OCI-M2 (cell line): ENCODE measurements around the gene NAT16.
"Not testable (repeated sequence)": the region's sequence is repeated elsewhere in the genome, so short reads cannot be mapped to it uniquely, and the experiment has no call there.

Source experiments
- DNase-seq: peaks from one replicate; lab custom pipeline; 2025; ENCODE audit not compliant: unreplicated experiment; lab: John Stamatoyannopoulos, UW

NAT16 gene

DNA sequence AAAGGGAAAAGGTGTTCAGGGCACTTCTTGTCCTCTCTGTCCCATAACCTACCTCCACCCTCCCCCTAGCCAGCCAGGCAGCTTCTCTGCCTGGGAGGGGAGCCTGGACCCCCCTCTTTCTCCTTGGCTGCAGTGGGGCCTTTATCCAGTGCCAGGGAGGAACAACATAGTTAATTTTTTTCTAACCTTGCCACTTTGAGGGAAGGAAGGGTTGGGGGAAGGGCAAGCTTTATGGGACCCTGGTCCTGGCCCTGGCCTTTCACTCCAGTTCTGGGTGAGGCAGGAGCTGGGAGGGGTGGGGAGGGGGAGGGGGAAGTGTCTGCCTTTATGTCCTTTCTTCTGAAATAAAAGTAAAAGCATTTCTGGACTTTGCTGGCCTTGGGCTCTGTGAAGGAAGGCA, 19.2 kb downstream of the NAT16 start:
- DNase-seq, result no peak

DNA sequence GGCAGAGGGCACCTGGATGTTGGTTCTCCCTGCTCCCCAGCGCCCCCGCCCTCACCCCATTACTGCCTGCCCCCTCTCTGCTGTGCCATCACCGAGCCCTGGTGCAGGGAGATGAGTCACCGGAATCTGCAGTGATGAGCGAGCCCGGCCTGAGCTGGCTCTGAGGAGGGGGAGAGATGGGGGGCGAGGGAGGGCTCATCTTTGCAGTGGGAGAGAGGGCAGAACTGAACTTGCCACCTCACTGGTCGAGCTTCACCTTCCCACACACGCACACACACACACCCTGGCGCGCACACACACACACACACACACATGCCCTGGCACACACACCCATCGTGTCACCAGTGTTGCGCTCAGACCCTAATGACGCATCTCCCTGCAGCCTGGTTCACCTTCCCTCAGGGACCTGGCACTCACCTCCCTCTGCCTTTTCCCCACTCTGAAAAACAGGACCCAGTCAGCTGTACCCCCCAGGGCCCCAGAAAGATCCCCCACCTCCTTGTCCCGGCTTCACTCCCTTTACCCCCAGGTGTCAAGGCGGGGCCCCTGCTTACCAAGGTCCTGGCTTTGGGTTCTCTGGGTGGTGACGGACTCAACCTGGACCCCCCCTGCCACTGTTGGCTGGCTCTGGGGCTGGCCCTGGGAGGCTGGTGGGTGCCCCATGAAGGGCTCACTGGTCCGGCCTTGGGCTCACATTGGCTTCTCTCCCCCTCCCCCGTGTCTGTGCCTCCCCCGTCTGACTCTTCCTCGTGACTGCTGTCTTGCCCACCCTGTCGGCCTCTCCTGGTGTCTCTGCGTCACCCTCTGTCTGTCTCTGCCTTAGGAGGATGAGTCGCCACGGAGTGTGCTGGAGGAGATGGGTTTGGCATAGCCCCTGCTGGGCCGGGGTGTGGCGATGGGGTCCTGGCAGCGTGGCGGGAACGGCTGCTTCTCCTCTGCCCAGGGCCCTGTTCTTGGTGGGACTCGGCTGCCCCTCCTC, 20.1 kb downstream of the NAT16 start:
- DNase-seq, result no peak

DNA sequence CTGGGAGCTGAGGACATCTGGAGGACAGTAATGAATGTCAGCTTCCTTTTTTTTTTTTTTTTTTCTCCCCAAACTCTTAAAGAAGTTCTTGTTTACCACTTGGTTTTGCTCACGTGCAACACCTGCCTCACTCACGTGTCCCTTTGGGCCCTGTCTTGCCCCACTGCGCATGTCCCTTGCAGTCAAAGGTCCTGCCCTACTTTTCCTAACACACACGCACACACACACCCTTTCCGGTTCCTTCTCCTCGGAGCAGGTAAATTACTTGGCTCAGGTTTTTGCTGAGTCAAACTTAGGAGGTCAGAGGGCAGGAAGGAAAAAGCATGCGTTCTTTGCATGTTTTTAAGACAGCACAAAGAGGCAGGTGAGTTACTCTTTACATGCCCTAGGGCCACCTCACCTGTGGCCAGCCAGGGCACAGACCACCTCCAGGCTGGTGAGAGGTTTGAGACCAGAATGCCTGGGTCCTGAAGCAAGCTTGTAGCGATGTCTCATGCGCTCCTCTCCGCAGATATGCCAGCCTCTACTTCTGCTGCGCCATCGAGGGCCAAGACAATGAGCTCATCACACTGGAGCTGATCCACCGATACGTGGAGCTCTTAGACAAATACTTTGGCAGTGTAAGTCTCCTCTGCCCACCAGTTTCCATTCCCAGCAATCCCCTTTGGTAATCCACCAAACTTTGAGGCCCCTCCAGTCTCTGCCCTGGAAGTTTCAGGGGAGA, 23.1 kb downstream of the NAT16 start:
- no peak for DNase-seq

DNA sequence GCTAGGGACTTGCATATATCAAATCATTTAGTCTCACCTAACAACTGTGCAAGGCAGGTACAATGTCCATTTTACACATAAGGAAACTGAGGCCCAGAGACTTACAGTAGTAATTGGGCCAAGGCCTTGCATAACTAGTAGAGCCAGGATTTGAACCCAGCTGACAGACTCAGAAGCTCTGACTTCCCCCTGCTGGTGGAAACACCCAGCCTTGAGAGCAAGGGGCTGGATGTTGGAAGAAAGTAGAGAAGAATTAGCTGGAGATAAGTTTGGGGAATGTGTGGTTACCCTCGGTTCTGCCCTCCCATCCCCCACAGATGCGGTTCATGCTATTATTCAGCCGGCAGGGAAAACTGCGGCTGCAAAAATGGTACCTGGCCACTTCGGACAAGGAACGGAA, 23.8 kb downstream of the NAT16 start:
- DNase-seq, result no peak

DNA sequence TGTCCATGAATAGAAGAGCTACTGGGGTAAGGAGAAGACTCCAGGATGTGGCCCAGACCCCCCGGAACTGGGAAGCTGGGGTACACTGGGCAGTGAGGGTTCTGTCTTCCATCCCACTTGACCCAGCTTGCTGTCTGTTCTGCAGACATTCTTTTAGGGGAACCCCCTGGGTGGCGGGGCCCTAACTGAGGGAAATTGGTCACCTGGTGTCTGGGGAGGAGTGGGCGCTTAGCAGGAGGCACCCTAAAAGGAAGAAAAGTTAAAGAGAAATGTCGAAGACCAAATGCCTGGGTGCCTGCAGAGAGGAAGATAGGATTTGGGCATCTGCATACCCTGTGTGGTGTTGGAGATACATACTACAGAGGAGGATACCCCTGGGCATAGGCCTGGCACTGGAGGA, 24.8 kb downstream of the NAT16 start:
- DNase-seq, result no peak

DNA sequence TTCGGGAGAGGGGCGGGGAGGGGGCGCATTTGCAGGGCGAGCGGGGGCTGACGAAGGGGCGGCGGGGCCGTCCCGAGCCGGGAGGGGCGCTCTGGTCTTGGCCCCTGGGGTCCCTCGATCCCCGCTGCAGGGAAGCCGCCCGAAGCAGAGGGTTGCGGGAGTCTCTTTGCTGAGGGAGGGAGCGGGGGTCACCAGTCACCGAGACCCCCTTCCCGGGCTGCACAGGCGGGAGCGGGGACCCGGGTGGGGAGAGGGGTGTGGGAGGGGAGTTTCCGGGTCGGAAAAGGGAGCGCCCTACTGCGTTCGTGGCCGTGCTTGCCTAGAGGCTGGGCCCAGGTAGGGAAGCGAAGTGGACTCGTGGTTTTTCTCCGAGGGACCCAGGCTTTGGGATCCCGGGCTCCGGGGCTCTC, 25.4 kb downstream of the NAT16 start:
- DNase-seq, result no peak

DNA sequence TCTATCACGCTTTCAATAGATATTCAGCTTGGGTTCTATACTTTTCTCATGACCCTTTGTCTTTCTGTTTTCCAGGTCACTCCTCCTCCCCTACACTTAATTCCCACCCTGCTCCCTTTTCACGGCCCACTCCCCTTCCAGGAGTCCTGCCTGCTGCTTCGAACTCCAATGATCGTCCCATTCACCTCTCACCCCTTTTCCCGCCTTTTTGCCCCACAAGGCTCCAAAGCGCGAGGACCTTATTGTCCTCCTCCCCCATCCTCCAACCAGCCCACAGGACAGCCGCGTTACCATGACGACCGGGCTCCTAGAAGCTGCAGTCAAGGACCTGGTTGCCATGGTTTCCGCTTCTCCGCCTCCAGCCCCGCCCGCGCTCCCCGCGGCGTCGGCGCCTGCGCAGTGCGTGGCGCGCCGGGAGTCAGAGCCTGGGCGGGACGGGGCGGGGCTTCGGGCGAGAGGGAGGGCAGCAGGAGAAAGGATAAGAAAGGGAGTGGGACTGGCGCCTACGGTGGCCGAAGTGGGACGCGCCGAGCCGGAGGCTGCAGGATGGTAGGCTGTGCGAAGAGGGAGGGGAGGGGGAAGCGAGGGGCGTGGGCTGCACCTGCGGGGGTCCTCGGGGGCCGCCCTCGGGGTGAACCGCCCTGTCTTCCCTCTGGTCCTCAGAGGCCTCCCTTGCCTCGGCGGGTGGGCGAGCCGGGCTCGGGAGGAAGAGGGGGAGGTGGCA, 26.0 kb downstream of the NAT16 start, which contains the start of gene AP1S1:
Gene AP1S1 (plus strand): TSS at position 508 of the 724 bp plus-strand sequence. CDS start 39 bp downstream, at position 547.
- DNase-seq, result no peak

DNA sequence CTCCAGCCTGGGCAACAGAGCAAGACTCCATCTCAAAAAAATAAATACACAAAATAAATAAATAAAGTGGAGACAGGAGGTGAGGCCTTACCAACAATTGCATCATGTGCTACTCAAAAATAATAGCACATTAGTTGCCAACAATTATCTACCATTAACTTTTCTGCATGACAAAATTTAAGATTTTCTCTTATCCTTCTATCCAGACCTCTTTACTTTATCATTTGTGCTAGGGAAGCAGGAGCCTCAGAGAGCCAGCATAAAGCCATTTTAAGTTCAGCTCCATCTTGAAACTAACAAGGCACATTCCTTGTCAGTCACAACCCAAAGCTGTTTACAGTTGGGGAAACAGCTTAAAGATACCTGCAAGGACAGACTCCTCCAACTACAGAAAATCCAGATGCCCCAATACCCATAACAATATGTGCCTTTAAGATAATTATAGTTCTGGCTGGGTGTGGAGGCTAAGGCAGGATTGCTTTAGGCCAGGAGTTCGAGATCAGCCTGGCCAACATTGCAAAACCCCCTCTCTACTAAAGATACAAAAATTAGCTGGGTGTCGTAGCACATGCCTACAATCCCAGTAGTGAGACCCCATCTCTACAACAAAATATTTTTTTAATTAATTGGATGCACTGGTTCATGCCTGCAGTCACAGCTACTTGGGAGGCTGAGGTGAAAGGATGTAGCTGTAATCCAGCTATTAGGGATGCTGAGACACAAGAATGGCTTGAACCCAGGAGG, 28.0 kb downstream of the NAT16 start:
- no peak for DNase-seq

DNA sequence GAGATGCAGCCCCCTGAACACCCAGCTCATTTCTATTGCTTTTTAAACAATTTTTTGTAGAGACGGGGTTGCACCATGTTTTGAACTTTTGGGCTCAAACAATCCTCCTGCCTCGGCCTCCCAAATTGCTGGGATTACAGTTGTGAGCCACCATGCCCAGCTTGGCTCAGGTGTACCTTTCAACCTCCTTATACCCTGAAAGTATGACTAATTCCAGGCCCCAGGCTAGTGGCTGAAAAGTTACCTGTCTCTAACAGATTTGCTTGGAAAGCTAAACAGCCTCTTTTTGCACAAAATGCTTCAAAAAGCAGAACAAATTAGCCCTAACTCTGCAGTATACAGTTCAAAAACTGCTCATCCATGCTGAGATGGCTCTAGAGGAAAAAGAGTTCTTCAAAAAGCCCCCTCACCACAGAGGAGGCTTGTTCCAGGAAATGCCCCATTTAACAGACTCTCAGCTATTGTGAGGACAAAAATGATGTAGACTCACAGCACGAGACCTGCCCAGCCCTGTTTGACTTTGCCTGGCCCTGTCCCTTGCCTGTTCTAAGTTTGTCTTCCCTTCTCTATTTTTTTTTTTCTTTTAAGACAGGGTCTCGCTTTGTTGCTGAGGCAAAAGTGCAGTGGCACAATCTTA, 39.2 kb downstream of the NAT16 start:
- DNase-seq, result no peak

DNA sequence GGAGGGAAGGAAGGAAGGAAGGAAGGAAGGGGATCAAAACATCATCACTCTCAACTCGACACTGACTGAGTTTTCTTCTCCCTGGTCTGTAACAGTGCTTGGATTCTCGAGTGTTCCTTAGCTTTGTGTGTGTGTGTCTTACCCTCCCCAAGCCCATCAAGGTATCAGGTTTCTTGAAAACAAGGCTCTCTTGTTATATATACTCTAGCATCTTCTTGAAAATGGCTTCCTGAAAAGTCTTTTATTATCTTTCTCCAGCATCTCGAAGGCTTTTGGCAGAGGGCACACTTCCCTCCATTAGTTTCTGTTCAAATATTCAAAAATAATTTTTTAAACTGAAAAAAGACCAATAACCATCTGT, 39.8 kb downstream of the NAT16 start:
- DNase-seq, result no peak

DNA sequence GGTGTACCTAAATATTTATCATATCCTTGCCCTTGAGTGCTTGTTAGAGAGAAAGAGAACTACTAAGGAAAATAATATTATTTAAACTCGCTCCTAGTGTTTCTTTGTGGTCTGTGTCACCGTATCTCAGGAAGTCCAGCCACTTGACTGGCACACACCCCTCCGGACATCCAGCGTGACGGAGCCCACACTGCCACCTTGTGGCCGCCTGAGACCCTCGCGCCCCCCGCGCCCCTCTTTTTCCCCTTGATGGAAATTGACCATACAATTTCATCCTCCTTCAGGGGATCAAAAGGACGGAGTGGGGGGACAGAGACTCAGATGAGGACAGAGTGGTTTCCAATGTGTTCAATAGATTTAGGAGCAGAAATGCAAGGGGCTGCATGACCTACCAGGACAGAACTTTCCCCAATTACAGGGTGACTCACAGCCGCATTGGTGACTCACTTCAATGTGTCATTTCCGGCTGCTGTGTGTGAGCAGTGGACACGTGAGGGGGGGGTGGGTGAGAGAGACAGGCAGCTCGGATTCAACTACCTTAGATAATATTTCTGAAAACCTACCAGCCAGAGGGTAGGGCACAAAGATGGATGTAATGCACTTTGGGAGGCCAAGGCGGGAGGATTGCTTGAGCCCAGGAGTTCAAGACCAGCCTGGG, 41.8 kb downstream of the NAT16 start:
- DNase-seq, result peak; percentile 60

DNA sequence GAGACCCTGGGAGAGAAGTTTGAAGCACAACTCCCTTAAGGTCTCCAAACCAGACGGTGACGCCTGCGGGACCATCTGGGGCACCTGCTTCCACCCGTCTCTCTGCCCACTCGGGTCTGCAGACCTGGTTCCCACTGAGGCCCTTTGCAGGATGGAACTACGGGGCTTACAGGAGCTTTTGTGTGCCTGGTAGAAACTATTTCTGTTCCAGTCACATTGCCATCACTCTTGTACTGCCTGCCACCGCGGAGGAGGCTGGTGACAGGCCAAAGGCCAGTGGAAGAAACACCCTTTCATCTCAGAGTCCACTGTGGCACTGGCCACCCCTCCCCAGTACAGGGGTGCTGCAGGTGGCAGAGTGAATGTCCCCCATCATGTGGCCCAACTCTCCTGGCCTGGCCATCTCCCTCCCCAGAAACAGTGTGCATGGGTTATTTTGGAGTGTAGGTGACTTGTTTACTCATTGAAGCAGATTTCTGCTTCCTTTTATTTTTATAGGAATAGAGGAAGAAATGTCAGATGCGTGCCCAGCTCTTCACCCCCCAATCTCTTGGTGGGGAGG, 42.4 kb downstream of the NAT16 start:
- no peak for DNase-seq

DNA sequence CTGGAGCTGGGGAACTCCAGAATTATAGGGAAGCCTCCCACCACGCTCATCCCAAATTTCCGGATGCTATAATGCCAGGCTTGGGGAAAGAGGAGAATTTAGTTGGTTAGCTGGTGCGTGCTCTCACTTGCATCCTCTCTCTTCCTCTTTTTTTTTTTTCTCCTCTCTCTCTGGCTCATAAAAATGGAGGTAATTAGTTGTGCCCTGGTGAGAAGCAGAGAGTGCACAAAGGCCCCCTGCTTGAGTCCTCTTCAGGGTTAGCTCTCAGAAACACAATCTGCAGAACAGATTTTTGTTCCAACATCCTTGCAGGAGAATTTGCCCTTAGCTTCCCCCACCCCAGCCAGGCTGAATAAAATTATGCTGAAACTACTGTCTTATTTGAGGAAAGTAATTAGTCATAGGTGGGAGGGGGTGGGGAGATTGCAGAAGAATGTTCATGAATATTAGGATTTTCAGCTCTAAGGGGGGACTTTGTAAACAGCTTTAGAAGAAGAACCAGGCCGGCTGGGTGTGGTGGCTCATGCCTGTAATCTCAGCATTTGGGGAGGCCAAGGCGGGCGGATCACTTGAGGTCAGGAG, 45.6 kb downstream of the NAT16 start:
- DNase-seq, result no peak

DNA sequence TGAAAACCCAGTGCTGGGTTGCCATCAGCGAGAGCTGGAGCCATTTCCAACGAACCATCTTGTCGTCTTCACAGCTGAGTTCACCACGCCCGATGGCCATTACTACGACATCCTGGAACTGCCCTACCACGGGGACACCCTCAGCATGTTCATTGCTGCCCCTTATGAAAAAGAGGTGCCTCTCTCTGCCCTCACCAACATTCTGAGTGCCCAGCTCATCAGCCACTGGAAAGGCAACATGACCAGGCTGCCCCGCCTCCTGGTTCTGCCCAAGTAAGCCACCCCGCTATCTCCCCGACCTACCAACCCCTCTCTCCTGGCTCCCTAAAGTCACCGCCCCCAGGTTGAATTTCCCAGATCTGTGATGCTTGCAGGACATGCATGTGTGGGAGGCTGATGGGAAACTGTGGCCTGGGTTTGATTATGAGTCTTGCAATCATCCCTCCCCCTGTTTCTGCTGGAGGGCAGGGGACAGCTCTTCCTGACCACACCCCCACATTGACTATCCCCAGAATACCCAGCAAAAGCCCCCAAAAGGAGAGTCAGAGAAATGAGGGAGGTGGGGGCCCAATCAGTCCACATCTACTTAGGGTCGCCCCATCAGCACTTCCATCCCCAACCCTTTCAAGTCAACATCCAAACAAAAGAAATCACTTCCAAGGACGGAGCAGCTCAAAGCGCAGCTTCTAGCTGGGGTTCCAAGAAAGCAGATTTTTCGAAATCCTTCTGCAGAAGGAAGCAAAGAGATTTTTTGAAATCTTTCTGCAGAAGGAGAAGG, 46.3 kb downstream of the NAT16 start:
- no peak for DNase-seq

DNA sequence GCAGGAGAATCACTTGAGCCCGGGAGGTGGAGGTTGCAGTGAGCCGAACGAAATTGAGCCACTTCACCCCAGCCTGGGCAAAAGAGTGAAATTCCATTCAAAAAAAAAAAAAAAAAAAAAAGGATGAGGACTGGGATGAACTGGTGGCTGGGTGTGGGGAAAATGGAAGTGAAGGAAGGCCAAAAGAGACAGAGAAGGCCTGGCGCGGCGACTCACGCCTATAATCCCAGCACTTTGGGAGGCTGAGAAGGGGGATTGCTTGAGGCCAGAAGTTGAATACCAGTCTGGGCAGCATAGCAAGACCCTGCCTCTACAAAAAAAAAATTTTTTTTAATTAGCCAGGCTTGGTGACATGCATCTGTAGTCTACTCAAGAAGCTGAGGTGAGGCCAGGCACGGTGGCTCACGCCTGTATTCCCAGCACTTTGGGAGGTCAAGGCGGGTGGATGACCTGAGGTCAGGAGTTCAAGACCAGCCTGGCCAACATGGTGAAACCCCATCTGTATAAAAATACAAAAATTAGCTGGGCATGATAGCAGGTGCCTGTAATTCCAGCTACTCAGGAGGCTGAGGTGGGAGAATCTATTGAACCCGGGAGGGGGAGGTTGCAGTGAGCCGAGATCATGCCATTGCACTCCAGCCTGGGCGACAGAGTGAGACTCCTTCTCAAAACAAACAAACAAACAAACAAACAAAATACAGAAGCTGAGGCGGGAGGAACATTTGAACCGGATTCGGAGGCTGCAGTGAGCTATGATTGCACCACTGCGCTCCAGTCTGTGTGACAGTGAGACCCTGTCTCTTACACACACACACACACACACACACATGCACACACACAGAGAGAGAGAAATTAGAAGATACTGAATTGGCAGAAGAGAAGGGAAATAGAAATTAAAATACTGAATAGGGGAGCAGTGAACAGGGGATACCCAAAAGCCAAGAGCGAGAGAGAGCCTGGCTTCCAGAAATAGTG, 47.2 kb downstream of the NAT16 start:
- not testable (repeated sequence) for DNase-seq

DNA sequence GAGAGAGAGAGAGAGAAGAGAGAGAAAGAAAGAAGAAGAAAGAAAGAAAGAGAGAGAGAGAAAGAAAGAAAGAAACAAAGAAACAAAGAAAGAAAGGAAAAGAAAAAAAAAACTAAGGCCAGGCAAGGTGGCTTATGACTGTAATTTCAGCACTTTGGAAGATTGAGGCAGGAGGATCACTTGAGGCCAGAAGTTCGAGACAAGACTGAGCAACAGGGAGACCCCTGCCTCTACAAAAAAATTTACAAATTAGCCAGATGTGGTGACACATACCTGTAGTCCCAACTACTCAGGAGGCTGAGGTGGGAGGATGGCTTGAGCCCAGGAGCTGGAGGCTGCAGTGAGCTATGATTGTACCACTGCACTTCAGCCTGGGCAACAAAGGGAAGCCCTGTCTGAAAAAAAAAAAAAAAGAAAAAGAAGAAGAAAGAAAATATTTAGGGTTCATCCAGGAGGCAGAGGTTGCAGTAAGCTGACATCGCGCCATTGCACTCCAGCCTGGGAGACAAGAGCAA, 50.4 kb downstream of the NAT16 start:
- no peak for DNase-seq
